HG03159 (cell line): ENCODE results near the gene PSMD8.
"Not testable (repeated sequence)": the region's sequence is repeated elsewhere in the genome, so short reads cannot be mapped to it uniquely, and the experiment has no call there.

Source experiments
- ATAC-seq: cut with Tn5 transposase; IDR thresholded peaks from one replicate; pipeline ENCODE4 v1.9.1; 2021; ENCODE audit warnings: mild to moderate bottlenecking, moderate library complexity; ENCODE audit not compliant: unreplicated experiment

The PSMD8 gene

GRCh38 chr19:38409631-38410133, 35.3 kb downstream of the PSMD8 start:
- no peak for ATAC-seq

GRCh38 chr19:38410407-38410806, 36.0 kb downstream of the PSMD8 start:
- ATAC-seq: not testable (repeated sequence)

- no peak for ATAC-seq
These were observed 36.8 kb downstream of the PSMD8 start for GRCh38 chr19:38411041-38411712.

- ATAC-seq: not testable (repeated sequence)
These were observed 37.5 kb downstream of the PSMD8 start for GRCh38 chr19:38411898-38412297.

- ATAC-seq: no peak
These were observed 38.1 kb downstream of the PSMD8 start for GRCh38 chr19:38412491-38412890.

GRCh38 chr19:38412961-38413360, 38.6 kb downstream of the PSMD8 start:
- no peak for ATAC-seq

- no peak for ATAC-seq
These were observed 39.0 kb downstream of the PSMD8 start for GRCh38 chr19:38413416-38413815.

- ATAC-seq: no peak
These were observed 42.8 kb downstream of the PSMD8 start for GRCh38 chr19:38417146-38417543.

GRCh38 chr19:38417544-38418506, 43.5 kb downstream of the PSMD8 start:
- ATAC-seq: no peak

GRCh38 chr19:38420935-38421334, 46.6 kb downstream of the PSMD8 start:
- ATAC-seq: no peak

GRCh38 chr19:38421856-38422255, 47.5 kb downstream of the PSMD8 start:
- ATAC-seq: no peak

GRCh38 chr19:38422438-38422837, 48.1 kb downstream of the PSMD8 start:
- no peak for ATAC-seq

- ATAC-seq: no peak
These were observed 49.9 kb downstream of the PSMD8 start for GRCh38 chr19:38424272-38424671.

GRCh38 chr19:38425222-38425809, 50.9 kb downstream of the PSMD8 start:
- no peak for ATAC-seq

- no peak for ATAC-seq
These were observed 51.6 kb downstream of the PSMD8 start, which contains the start of gene RASGRP4 for GRCh38 chr19:38425810-38426466. RASGRP4 (minus strand) TSS chr19:38426219; CDS start chr19:38426091, 128 bp downstream.

- not testable (repeated sequence) for ATAC-seq
These were observed 52.8 kb downstream of the PSMD8 start for GRCh38 chr19:38427035-38427677.

GRCh38 chr19:38429055-38429810, 54.9 kb downstream of the PSMD8 start:
- ATAC-seq: no peak

GRCh38 chr19:38429811-38430156, 55.4 kb downstream of the PSMD8 start:
- no peak for ATAC-seq

GRCh38 chr19:38430931-38431330, 56.6 kb downstream of the PSMD8 start:
- ATAC-seq: no peak
